Measurements from ENCODE around the gene HACD4.
"Not testable (repeated sequence)": the region's sequence is repeated elsewhere in the genome, so short reads cannot be mapped to it uniquely, and the experiment has no call there.

HACD4 gene

GRCh38 chr9:20978249-20978648 lies 53.2 kb downstream of the HACD4 start:
- TF ChIP-seq, protein P1, sequence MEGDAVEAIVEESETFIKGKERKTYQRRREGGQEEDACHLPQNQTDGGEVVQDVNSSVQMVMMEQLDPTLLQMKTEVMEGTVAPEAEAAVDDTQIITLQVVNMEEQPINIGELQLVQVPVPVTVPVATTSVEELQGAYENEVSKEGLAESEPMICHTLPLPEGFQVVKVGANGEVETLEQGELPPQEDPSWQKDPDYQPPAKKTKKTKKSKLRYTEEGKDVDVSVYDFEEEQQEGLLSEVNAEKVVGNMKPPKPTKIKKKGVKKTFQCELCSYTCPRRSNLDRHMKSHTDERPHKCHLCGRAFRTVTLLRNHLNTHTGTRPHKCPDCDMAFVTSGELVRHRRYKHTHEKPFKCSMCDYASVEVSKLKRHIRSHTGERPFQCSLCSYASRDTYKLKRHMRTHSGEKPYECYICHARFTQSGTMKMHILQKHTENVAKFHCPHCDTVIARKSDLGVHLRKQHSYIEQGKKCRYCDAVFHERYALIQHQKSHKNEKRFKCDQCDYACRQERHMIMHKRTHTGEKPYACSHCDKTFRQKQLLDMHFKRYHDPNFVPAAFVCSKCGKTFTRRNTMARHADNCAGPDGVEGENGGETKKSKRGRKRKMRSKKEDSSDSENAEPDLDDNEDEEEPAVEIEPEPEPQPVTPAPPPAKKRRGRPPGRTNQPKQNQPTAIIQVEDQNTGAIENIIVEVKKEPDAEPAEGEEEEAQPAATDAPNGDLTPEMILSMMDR (conservative IDR thresholded peaks at IDR 0.05; ENCODE audit: low read depth, low read length) = no peak

GRCh38 chr9:20974191-20974938 lies 57.1 kb downstream of the HACD4 start:
- not testable (repeated sequence) for H3K4me3 ChIP-seq (ENCODE audit: low read length); DNase-seq (ENCODE audit: low read depth)

More at GRCh38 chr9:20978249-20978648, 53.2 kb downstream of the HACD4 start:
- no peak for DNase-seq (ENCODE audit: low read depth)
- H3K4me3 ChIP-seq (ENCODE audit: low read length) = no peak overlapping the region

GRCh38 chr9:20973246-20973947 lies 58.0 kb downstream of the HACD4 start:
- not testable (repeated sequence) for DNase-seq (ENCODE audit: low read depth); H3K4me3 ChIP-seq (ENCODE audit: low read length)

GRCh38 chr9:20972684-20973083 lies 58.8 kb downstream of the HACD4 start:
- no peak for DNase-seq (ENCODE audit: low read depth)
- H3K4me3 ChIP-seq (ENCODE audit: low read length) = no peak overlapping the region
- TF ChIP-seq, protein P1 (conservative IDR thresholded peaks at IDR 0.05; ENCODE audit: low read depth, low read length) = no peak

GRCh38 chr9:20962536-20963225 lies 68.8 kb downstream of the HACD4 start:
- TF ChIP-seq, protein P1 (conservative IDR thresholded peaks at IDR 0.05; ENCODE audit: low read depth, low read length) = no peak
- no peak for DNase-seq (ENCODE audit: low read depth)
- H3K4me3 ChIP-seq (ENCODE audit: low read length) = no peak overlapping the region

- TF ChIP-seq, protein P1 (conservative IDR thresholded peaks at IDR 0.05; ENCODE audit: low read depth, low read length) = no peak
- H3K4me3 ChIP-seq (ENCODE audit: low read length) = no peak overlapping the region
- DNase-seq (ENCODE audit: low read depth) = no peak
These were observed 80.7 kb downstream of the HACD4 start for GRCh38 chr9:20950707-20951106.

Data from retinal pigment epithelial cell (primary cell).